HG03460 (cell line): ENCODE data around the gene OLFML2A.
"Not testable (repeated sequence)": the region's sequence is repeated elsewhere in the genome, so short reads cannot be mapped to it uniquely, and the experiment has no call there.

Experiments
- ATAC-seq: cut with Tn5 transposase; IDR thresholded peaks from one replicate; pipeline ENCODE4 v1.9.1; 2021; ENCODE audit not compliant: unreplicated experiment

OLFML2A gene

GRCh38 chr9:124760719-124761118 is 16.2 kb upstream of the OLFML2A start:
- no peak for ATAC-seq

- ATAC-seq = no peak
Observed at GRCh38 chr9:124761196-124761595, 15.7 kb upstream of the OLFML2A start.

GRCh38 chr9:124761710-124762109 is 15.2 kb upstream of the OLFML2A start:
- no peak for ATAC-seq

GRCh38 chr9:124762633-124763032 is 14.3 kb upstream of the OLFML2A start:
- ATAC-seq = no peak

- no peak for ATAC-seq
Observed at GRCh38 chr9:124764774-124765438, 12.0 kb upstream of the OLFML2A start.

GRCh38 chr9:124765439-124765835 is 11.5 kb upstream of the OLFML2A start:
- ATAC-seq = no peak

- no peak for ATAC-seq
Observed at GRCh38 chr9:124766326-124766725, 10.6 kb upstream of the OLFML2A start.

GRCh38 chr9:124766815-124767554 is 9.9 kb upstream of the OLFML2A start:
- ATAC-seq = no peak

GRCh38 chr9:124767821-124768220 is 9.1 kb upstream of the OLFML2A start:
- ATAC-seq = no peak

GRCh38 chr9:124768334-124768733 is 8.6 kb upstream of the OLFML2A start:
- ATAC-seq = no peak

GRCh38 chr9:124768750-124769548 is 8.0 kb upstream of the OLFML2A start:
- no peak for ATAC-seq

- no peak for ATAC-seq
Observed at GRCh38 chr9:124769549-124770358, 7.2 kb upstream of the OLFML2A start.

- ATAC-seq = peak; percentile 2
Observed at GRCh38 chr9:124770359-124771020, 6.4 kb upstream of the OLFML2A start.

GRCh38 chr9:124771021-124771866 is 5.7 kb upstream of the OLFML2A start, which contains the start of gene NR6A1:
TSS of gene NR6A1 (minus strand) at chr9:124771311.
- ATAC-seq = peak; percentile 85

- no peak for ATAC-seq
Observed at GRCh38 chr9:124771867-124772679, 4.9 kb upstream of the OLFML2A start.

GRCh38 chr9:124772877-124773276 is 4.1 kb upstream of the OLFML2A start:
- not testable (repeated sequence) for ATAC-seq

- no peak for ATAC-seq
Observed at GRCh38 chr9:124773473-124774128, 3.3 kb upstream of the OLFML2A start.
